Naive thymus-derived CD8-positive, alpha-beta T cell (primary cell): ENCODE measurements around the gene NELFB. TPM values are rescaled to one million over a fixed set of nuclear protein-coding genes. Genes with fewer than 3 reads are reported as not detected.

Experiments used
- ATAC-seq, 2 donors: fragments of 150-1000 bp; cut with Tn5 transposase in 1 of 2; sonication (Bioruptor Pico), chemical (Tn5 transposase) in 1 of 2; 1 replicate in 1 of 2; 2 replicates in 1 of 2; pipeline ENCODE4 v1.10.0; 2021; ENCODE audit warnings: mild to moderate bottlenecking in 2 of 2, moderate library complexity in 2 of 2
- POLR2A ChIA-PET: fragments of 350-600 bp; sonication (Branson Sonifier 250); formaldehyde crosslinking; loops from one replicate; lab custom pipeline; 2021; ENCODE audit warnings: antibody characterized with exemption; lab: Charles Lee
- DNase-seq, 10 donors: peaks; one replicate each; pipeline versions ENCODE4 v3.0.0 to v3.0.0-alpha.2; 2020 to 2022
- H3K27ac Mint-ChIP-seq, 10 donors: one replicate each; pipeline ENCODE4 v1.8.0; 2020 to 2022; ENCODE audit warnings: mild to moderate bottlenecking in 10 of 10, mixed read lengths in 10 of 10, moderate library complexity in 4 of 10, inconsistent platforms in 1 of 10
- H3K27me3 Mint-ChIP-seq, 5 donors: one replicate each; pipeline ENCODE4 v1.8.0; 2021 to 2022; ENCODE audit warnings: mixed read lengths in 5 of 5
- H3K36me3 Mint-ChIP-seq, 3 donors: one replicate each; pipeline ENCODE4 v1.8.0; 2020 to 2022; ENCODE audit warnings: mixed read lengths in 3 of 3, mild to moderate bottlenecking in 2 of 3, inconsistent platforms in 1 of 3
- H3K4me1 Mint-ChIP-seq, 4 donors: one replicate each; pipeline ENCODE4 v1.8.0; 2021 to 2022; ENCODE audit warnings: mixed read lengths in 4 of 4
- H3K4me3 Mint-ChIP-seq, 10 donors: one replicate each; pipeline ENCODE4 v1.8.0; 2020 to 2022; ENCODE audit warnings: mild to moderate bottlenecking in 10 of 10, mixed read lengths in 10 of 10, moderate library complexity in 6 of 10, inconsistent platforms in 1 of 10
- H3K9me3 Mint-ChIP-seq, 9 donors: one replicate each; pipeline ENCODE4 v1.8.0; 2020 to 2022; ENCODE audit warnings: mixed read lengths in 9 of 9, mild to moderate bottlenecking in 3 of 9, inconsistent platforms in 1 of 9, moderate library complexity in 1 of 9
- polyA plus RNA-seq, 3 donors: library from polyadenylated mRNA; unstranded; fragments of 300-500 nt; fragmentation: Illumina TruSeq; gene quantifications; one replicate each; pipeline ENCODE4 v1.2.3, GENCODE V29; 2021
- total RNA-seq, 8 experiments: library from RNA in 2 of 8; stranded (reverse) in 2 of 8; gene quantifications; one replicate each; pipeline ENCODE4 v1.2.3 and lab custom pipeline; 2021 to 2026

NELFB gene
- total and polyA plus RNA-seq, 5 experiments from 2014 or later = 20.4 to 45.9 (median 29.7) TPM

DNA sequence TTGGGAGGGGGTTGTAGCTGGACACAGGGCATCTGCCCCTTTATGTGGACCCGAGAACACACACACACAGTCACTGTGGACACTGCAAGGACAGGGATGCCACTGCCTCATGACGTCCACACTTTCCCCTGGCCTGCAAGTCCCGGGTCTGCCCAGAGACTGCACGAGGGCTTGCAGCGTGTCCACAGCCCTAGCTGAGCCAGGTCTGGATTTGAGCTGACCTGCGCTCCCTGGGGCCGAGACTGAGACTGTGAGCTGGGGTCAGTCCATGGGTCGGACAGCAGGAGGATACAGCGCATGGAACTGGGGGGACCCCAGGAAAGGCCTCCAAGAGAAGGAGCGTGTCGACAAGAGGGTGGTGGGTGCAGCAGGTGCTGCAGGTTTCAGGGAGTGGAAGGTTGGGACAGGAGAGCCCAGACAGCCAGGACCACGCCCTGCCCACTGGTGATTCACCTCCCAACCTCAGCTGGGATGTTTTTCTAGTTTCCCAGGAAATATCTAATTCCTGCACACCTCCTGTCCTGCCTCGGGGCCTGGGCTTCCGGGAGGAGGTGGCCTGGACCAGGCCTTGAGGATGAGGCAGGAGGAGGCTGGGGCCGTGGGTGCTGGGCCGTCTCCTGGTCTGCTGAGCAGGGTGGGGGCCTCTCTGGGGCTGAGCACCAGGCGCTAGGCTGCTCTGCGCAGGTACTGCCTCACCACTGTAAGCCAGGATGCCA is 28.6 kb upstream of the NELFB start:
- no peak overlapping the region for H3K27ac Mint-ChIP-seq
- POLR2A ChIA-PET = interaction anchor here (1.0 to 6.4 kb wide), 6 partner anchors 38 to 140 kb away, joined by 3 to 59 read pairs (median 6); partner anchors contain the start of genes ANAPC2, MAN1B1 and SSNA1

GRCh38 chr9:137227054-137227852 is 27.9 kb upstream of the NELFB start, which contains the start of gene RNF224:
Gene RNF224, plus strand, starts transcription at chr9:137227502. Its CDS starts 834 bp downstream, at chr9:137228336.
- peaks cover 5 to 14% (median 12%) of the 10 kb centered on the region in 4 donors for H3K4me1 Mint-ChIP-seq
- DNase-seq = peak; percentile 71 to 88 (median 81)
- peak; percentile 43 for ATAC-seq
- no peaks in the 10 kb centered on the region for H3K9me3 Mint-ChIP-seq
- H3K36me3 Mint-ChIP-seq = peaks cover 0 to 2% (median 1%) of the 10 kb centered on the region in 3 donors
- peak within 1 kb of the TSS in 6 of 10 donors; percentile 2 to 90 (median 32) for H3K27ac Mint-ChIP-seq
- H3K27me3 Mint-ChIP-seq = peaks cover 2 to 17% (median 4%) of the 10 kb centered on the region in 5 donors
- POLR2A ChIA-PET = interaction anchor here (0.9 to 6.4 kb wide), 9 partner anchors 10 to 140 kb away, joined by 3 to 59 read pairs (median 6); partner anchors contain the start of genes ANAPC2, MAN1B1 and SSNA1
- peak within 1 kb of the TSS in 5 of 10 donors; percentile 1 to 64 (median 28) for H3K4me3 Mint-ChIP-seq

More for the DNA sequence above, 28.6 kb upstream of the NELFB start:
- Mint-ChIP-seq H3K36me3 (peaks cover 0 to 2% (median 1%) of the 10 kb centered on the region in 3 donors), H3K4me1 (peaks cover 5 to 14% (median 12%) of the 10 kb centered on the region in 4 donors), H3K4me3 (no peak overlapping the region), H3K9me3 (no peaks in the 10 kb centered on the region), H3K27me3 (peaks cover 2 to 11% (median 4%) of the 10 kb centered on the region in 5 donors)
- ATAC-seq (no peak), DNase-seq (no peak)

DNA sequence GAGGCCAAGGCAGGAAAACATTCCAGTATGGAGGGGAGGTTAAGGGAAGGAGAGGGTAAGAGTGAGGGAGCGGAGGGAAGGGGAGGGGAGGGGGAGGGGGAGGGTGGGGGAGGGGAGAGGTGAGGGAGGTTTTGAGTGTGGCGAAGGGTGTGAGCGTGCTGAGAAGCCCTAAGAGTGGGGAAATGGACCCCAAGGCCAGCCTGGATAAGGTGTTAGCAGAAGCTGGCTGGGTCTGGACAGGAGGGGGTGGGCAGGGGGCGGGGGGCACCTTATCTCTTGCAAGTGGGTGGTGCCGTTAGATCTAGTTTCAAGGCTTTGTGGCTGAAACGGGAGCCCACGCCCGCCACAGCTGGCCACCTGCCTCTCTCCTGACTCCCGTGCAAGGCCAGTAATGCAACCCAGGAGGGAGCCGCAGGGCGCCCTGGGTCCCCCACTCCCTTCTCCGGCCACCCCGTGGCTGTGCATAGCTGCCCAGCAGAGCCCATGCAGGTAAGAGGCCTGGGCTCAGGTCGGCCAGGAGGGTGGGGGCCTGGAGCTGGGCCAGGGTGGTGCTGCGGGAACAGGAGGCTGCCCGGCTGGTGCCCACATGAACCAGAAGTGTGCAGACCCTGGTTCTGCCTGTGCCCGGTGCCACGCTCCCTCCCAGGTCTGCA is 27.1 kb upstream of the NELFB start:
- POLR2A ChIA-PET = interaction anchor here (0.9 to 6.4 kb wide), 7 partner anchors 9 to 132 kb away, joined by 3 to 59 read pairs (median 5); partner anchors contain the start of genes ANAPC2 and SSNA1
- Mint-ChIP-seq H3K36me3 (peaks cover 0 to 2% (median 1%) of the 10 kb centered on the region in 3 donors), H3K4me1 (peaks cover 4 to 13% (median 9%) of the 10 kb centered on the region in 4 donors), H3K4me3 (peak overlapping the region in 4 of 10 donors; percentile 20 to 64 (median 38)), H3K9me3 (no peaks in the 10 kb centered on the region), H3K27me3 (peaks cover 2 to 18% (median 4%) of the 10 kb centered on the region in 5 donors), H3K27ac (peak overlapping the region in 3 of 10 donors; percentile 56 to 90 (median 82))
- DNase-seq = no peak
- no peak for ATAC-seq

DNA sequence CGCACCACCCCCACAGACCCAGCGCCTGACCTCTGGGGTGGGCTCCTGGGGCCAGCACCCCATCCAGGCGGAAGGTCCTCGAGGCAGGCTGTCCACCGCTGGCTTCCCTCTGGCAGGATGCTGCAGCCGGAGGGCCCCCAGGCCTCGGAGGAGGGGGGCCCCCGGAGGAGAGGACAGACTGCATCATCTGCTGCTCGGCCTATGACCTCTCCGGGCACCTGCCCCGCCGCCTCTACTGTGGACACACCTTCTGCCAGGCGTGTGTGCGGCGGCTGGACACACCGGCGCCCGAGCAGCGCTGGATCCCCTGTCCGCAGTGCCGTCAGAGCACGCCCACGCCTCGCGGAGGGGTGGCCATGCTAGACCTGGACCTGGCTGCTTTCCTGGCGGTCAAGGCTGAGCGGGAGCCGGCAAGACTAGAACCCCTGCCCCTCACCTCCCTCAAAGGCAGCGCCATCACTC is 26.6 kb upstream of the NELFB start:
- POLR2A ChIA-PET = interaction anchor here (1.0 to 6.4 kb wide), 4 partner anchors 8 to 182 kb away, joined by 3 to 59 read pairs (median 4); partner anchors contain the start of genes ANAPC2 and SSNA1
- H3K36me3 Mint-ChIP-seq = peaks cover 0 to 2% (median 1%) of the 10 kb centered on the region in 3 donors
- ATAC-seq (no peak), DNase-seq (no peak)
- H3K4me3 Mint-ChIP-seq = no peak overlapping the region
- H3K27me3 Mint-ChIP-seq = peaks cover 2 to 18% (median 4%) of the 10 kb centered on the region in 5 donors
- no peaks in the 10 kb centered on the region for H3K9me3 Mint-ChIP-seq
- H3K4me1 Mint-ChIP-seq = peaks cover 3 to 12% (median 7%) of the 10 kb centered on the region in 4 donors
- H3K27ac Mint-ChIP-seq = no peak overlapping the region

DNA sequence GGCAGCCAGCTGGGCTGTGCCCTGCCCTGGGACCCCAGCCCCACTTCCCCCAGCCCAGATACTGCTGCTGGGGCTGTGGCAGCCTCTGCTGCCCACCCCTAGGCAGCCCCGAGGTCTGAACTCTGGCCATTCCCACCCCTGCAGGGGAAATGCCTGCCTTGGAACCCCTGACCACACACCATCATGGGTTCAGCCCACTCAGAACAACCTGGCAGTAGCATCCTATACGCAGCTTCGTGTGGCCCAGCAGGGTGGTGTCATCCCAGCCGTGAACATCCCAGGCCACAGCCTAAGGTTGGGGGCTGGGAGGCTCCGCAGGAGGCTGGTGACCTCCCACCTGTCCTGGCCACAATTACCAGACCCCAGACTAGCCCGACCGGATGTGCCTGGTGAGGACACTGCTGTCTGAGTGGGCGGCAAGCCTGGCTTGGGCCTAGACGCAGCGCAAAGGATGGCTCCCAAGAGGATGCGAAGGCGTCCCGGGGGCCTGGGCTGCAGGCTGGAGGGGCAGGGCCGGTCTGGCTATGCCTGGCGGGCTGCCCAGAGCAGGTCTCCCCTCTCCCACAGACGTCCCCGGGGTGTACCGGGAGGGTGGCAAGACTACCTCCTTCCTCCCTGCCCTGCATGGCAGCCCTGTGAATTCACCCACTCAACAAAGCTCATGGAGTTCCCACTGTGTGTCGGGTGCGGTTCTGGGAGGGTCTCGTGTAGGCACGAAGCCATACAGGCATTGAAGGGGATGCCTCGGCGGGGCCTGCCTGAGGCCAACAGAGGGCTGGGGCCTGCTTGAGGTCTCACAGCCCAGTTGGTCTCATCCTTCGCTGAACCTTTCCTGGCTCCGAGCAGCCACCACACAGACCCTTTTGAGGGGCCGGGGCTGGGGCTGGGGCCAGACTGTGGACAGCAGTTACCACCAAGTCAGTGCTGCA is 25.9 kb upstream of the NELFB start:
- Mint-ChIP-seq H3K4me3 (peak overlapping the region in 1 of 10 donors; percentile 10), H3K27ac (no peak overlapping the region), H3K27me3 (peaks cover 2 to 18% (median 4%) of the 10 kb centered on the region in 5 donors), H3K4me1 (peaks cover 3 to 9% (median 5%) of the 10 kb centered on the region in 4 donors), H3K36me3 (peaks cover 0 to 2% (median 1%) of the 10 kb centered on the region in 3 donors), H3K9me3 (no peaks in the 10 kb centered on the region)
- DNase-seq = no peak
- POLR2A ChIA-PET = interaction anchor here (1.0 to 3.0 kb wide), 4 partner anchors 8 to 183 kb away, joined by 3 to 8 read pairs (median 4); partner anchors contain the start of gene TUBB4B
- ATAC-seq = no peak

GRCh38 chr9:137229903-137230704 is 25.0 kb upstream of the NELFB start:
- Mint-ChIP-seq H3K27me3 (peaks cover 2 to 24% (median 4%) of the 10 kb centered on the region in 5 donors), H3K9me3 (no peaks in the 10 kb centered on the region), H3K27ac (no peak overlapping the region), H3K4me3 (no peak overlapping the region), H3K4me1 (peaks cover 4 to 12% (median 6%) of the 10 kb centered on the region in 4 donors), H3K36me3 (peaks cover 0 to 2% (median 1%) of the 10 kb centered on the region in 3 donors)
- no peak for ATAC-seq
- no peak for DNase-seq
- POLR2A ChIA-PET = interaction anchor here (3.0 kb wide), 1 partner anchor 10 kb away, joined by 8 read pairs; the partner anchor contains the start of gene TUBB4B

- peaks cover 0 to 2% (median 1%) of the 10 kb centered on the region in 3 donors for H3K36me3 Mint-ChIP-seq
- no peak within 1 kb of the TSS for H3K27ac Mint-ChIP-seq
- no peak for DNase-seq
- ATAC-seq = no peak
- peaks cover 5 to 11% (median 7%) of the 10 kb centered on the region in 4 donors for H3K4me1 Mint-ChIP-seq
- POLR2A ChIA-PET = interaction anchor here (0.5 to 3.0 kb wide), 2 partner anchors 9 to 98 kb away, joined by 3 to 8 read pairs; partner anchors contain the start of gene TUBB4B
- H3K9me3 Mint-ChIP-seq = no peaks in the 10 kb centered on the region
- peaks cover 2 to 28% (median 4%) of the 10 kb centered on the region in 5 donors for H3K27me3 Mint-ChIP-seq
- no peak within 1 kb of the TSS for H3K4me3 Mint-ChIP-seq
Measured at GRCh38 chr9:137230705-137231371, 24.3 kb upstream of the NELFB start, which contains the start of gene SLC34A3. Gene SLC34A3, plus strand, starts transcription at chr9:137230901. Its CDS starts 802 bp downstream, at chr9:137231703.

- POLR2A ChIA-PET = interaction anchor here (0.5 to 3.0 kb wide), 2 partner anchors 9 to 99 kb away, joined by 3 to 8 read pairs; partner anchors contain the start of gene TUBB4B
- H3K4me1 Mint-ChIP-seq = peaks cover 7 to 11% (median 8%) of the 10 kb centered on the region in 4 donors
- peaks cover 0 to 2% (median 1%) of the 10 kb centered on the region in 3 donors for H3K36me3 Mint-ChIP-seq
- peak overlapping the region in 1 of 10 donors; percentile 53 for H3K27ac Mint-ChIP-seq
- no peaks in the 10 kb centered on the region for H3K9me3 Mint-ChIP-seq
- ATAC-seq (no peak), DNase-seq (no peak)
- H3K4me3 Mint-ChIP-seq = no peak overlapping the region
- peaks cover 2 to 28% (median 4%) of the 10 kb centered on the region in 5 donors for H3K27me3 Mint-ChIP-seq
Measured at GRCh38 chr9:137231372-137232039, 23.6 kb upstream of the NELFB start.

DNA sequence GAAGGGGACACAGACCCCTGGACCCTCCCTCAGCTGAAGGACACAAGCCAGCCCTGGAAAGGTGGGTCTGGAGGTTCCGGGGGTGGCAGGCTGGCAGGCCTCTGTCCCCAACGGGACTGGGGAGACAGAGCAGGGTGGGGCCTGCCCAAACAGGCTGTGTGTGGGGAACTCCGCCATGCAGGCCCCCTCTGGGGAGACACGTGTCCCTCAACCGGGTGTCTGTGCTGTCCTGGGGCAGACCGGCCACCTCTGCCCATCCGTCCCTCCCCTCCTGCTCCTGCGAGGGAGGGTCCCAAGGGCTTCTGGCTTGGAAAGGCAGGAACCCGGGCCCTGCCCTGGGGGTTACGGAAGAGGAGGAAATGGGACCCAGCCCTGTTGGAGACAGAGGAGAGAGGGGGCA is 23.0 kb upstream of the NELFB start:
- peaks cover 0 to 2% (median 1%) of the 10 kb centered on the region in 3 donors for H3K36me3 Mint-ChIP-seq

More for the DNA sequence above, 23.0 kb upstream of the NELFB start:
- DNase-seq = no peak
- Mint-ChIP-seq H3K27ac (peak overlapping the region in 1 of 10 donors; percentile 53), H3K27me3 (peaks cover 2 to 28% (median 4%) of the 10 kb centered on the region in 5 donors), H3K9me3 (no peaks in the 10 kb centered on the region), H3K4me3 (no peak overlapping the region), H3K4me1 (peaks cover 7 to 13% (median 10%) of the 10 kb centered on the region in 4 donors)
- no peak for ATAC-seq
- POLR2A ChIA-PET = interaction anchor here (3.0 kb wide), 1 partner anchor 8 kb away, joined by 8 read pairs; the partner anchor contains the start of gene TUBB4B
